ENCODE results near the gene DUSP6. TPM values are rescaled to one million over a fixed set of nuclear protein-coding genes. Genes with fewer than 3 reads are reported as not detected.

DUSP6 gene
- 370 TPM for total RNA-seq

GRCh38 chr12:89352492-89353187, at the start of gene DUSP6:
TSS of gene DUSP6 (minus strand) at chr12:89352501. CDS start at chr12:89352039, 462 bp downstream.
- TF ChIP-seq, protein P1, sequence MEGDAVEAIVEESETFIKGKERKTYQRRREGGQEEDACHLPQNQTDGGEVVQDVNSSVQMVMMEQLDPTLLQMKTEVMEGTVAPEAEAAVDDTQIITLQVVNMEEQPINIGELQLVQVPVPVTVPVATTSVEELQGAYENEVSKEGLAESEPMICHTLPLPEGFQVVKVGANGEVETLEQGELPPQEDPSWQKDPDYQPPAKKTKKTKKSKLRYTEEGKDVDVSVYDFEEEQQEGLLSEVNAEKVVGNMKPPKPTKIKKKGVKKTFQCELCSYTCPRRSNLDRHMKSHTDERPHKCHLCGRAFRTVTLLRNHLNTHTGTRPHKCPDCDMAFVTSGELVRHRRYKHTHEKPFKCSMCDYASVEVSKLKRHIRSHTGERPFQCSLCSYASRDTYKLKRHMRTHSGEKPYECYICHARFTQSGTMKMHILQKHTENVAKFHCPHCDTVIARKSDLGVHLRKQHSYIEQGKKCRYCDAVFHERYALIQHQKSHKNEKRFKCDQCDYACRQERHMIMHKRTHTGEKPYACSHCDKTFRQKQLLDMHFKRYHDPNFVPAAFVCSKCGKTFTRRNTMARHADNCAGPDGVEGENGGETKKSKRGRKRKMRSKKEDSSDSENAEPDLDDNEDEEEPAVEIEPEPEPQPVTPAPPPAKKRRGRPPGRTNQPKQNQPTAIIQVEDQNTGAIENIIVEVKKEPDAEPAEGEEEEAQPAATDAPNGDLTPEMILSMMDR (IDR thresholded peaks at IDR 0.05) = no peak
- intact Hi-C loops (cut with DNase I) = loop anchor here (1.0 to 10.0 kb wide), 10 partner anchors 22 to 1208 kb away; partner anchors contain the start of genes ATP2B1, CEP290, POC1B and TMTC3
- Histone ChIP-seq H3K27ac (peak within 1 kb of the TSS; percentile 100), H3K4me1 (peaks cover 9 to 23% of the 10 kb centered on the region in 2 donors), H3K27me3 (no peaks in the 10 kb centered on the region), H3K36me3 (peaks cover 0 to 17% of the 10 kb centered on the region in 2 donors), H3K9me3 (no peaks in the 10 kb centered on the region), H3K4me3 (peak within 1 kb of the TSS; percentile 84 to 98)
- DNase-seq (ENCODE audit: low spot score in 2 of 2) = peak; percentile 94 to 98

- Histone ChIP-seq H3K9me3 (no peaks in the 10 kb centered on the region), H3K4me1 (no peaks in the 10 kb centered on the region), H3K27me3 (no peaks in the 10 kb centered on the region), H3K36me3 (no peaks in the 10 kb centered on the region), H3K27ac (no peak overlapping the region), H3K4me3 (no peak overlapping the region)
- intact Hi-C loops (cut with DNase I) = no loop called here
- TF ChIP-seq, protein P1 (IDR thresholded peaks at IDR 0.05) = no peak
- DNase-seq (ENCODE audit: low spot score in 2 of 2) = no peak
Observed at GRCh38 chr12:89401433-89402058, 49.2 kb upstream of the DUSP6 start.

DNA sequence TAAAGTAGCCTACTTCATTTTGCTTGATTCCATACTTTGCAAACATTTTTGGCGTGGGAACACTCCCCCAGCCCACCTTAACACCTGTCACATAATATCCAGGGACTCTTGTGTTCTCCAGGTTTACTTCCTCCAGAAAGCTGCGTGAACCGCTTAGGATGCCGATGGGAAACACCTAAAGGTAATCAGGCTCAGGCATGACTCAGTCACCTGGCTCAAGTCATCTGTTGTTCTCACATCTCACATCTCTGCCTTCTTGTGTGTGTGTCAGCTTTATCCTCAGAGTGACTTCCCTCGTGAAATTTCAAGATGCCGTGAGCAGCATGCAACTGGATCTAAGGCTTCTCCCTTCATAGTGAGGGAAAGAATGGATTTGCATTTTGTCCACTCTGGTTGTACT, 48.1 kb upstream of the DUSP6 start:
- no peak for DNase-seq (ENCODE audit: low spot score in 2 of 2)
- Histone ChIP-seq H3K27me3 (no peaks in the 10 kb centered on the region), H3K4me3 (no peak overlapping the region), H3K9me3 (no peaks in the 10 kb centered on the region), H3K27ac (no peak overlapping the region), H3K36me3 (no peaks in the 10 kb centered on the region), H3K4me1 (no peaks in the 10 kb centered on the region)
- intact Hi-C loops (cut with DNase I) = no loop called here
- TF ChIP-seq, protein P1 (IDR thresholded peaks at IDR 0.05) = no peak

DNA sequence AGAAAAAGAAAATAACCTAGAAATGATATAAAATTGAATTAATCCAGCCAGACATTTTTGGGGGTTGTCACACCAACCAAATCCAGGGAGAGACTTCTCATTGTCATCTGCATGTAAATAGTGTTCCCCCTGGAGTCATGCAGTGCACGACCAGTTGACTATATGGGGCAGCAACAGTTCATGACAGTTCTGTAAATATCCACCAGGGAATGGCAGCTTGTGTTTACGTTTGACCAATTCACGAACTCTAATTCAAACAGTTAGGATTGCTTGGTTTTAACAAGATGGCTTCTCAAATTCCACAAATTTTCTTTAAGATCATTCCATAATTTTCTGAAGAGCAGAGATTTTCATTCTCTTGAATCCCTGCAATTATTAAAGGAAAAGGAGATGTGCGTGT, 43.4 kb upstream of the DUSP6 start:
- TF ChIP-seq, protein P1 (IDR thresholded peaks at IDR 0.05) = no peak
- H3K36me3 ChIP-seq = no peaks in the 10 kb centered on the region
- H3K27ac ChIP-seq = no peak overlapping the region
- intact Hi-C loops (cut with DNase I) = no loop called here
- no peak overlapping the region for H3K4me3 ChIP-seq
- no peaks in the 10 kb centered on the region for H3K4me1 ChIP-seq
- DNase-seq (ENCODE audit: low spot score in 2 of 2) = no peak
- no peaks in the 10 kb centered on the region for H3K27me3 ChIP-seq
- H3K9me3 ChIP-seq = no peaks in the 10 kb centered on the region

DNA sequence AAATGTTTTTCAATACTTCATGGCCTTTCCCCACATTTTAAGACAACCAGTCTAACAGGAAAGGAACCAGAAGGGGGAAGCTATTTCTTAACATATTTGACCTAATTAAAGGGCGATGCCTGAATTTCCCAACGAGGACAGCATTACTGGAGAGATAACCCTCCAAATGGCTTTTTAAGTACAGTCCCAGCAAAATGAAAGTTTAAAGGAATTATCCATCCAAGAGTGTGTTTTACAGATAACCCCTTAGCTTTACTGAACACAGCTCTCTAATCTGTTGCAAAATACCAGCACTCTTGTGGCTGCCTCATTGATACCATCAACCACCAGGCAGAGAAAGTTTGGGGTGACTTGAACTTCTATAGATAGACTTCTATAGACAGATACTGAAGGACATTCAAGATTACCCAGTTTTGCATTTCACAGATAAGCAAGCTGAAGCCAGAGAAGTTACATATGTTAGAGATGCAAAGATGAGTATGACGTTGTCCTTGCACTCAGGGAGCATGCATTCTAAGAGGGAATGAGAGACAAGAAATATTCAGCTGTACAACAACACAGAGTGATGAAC, 41.3 kb upstream of the DUSP6 start:
- Histone ChIP-seq H3K27ac (no peak overlapping the region), H3K4me3 (no peak overlapping the region), H3K9me3 (no peaks in the 10 kb centered on the region), H3K27me3 (no peaks in the 10 kb centered on the region), H3K36me3 (no peaks in the 10 kb centered on the region), H3K4me1 (no peaks in the 10 kb centered on the region)
- intact Hi-C loops (cut with DNase I) = no loop called here
- TF ChIP-seq, protein P1 (IDR thresholded peaks at IDR 0.05) = no peak
- no peak for DNase-seq (ENCODE audit: low spot score in 2 of 2)
